GM10266 (cell line): ENCODE measurements around the gene PLK5.

Source experiments
- DNase-seq: peaks from one replicate; pipeline ENCODE4 v3.0.0; 2012; ENCODE audit errors: extremely low spot score
- TF ChIP-seq, protein P1 (sequence below): IDR thresholded peaks from 2 replicates; pipeline ENCODE4 v1.5.1; 2012; ENCODE audit warnings: mild to moderate bottlenecking, low read depth; ENCODE audit not compliant: control insufficient read depth, insufficient read depth; ENCODE audit errors: missing control alignments

PLK5 gene

DNA sequence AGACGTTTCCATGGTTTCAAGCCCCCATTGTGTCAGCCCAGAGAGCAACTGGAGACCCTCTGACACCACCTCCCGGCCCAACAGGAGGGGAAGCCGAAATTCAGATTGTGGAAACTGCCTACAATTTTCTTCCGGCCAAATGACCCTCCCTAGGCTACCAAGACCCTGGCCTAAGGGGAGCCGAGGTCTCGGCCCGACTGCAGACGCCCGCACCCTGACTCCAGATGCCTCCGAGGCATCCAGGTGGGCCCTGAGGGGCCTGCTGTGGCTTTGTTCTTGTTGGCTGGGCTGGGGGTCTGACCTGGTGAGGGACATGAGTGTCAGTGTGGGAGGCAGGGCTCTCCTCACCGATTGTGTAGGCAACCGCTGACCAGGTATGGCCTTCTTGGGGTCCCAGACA lies 34.7 kb downstream of the PLK5 start:
- TF ChIP-seq, protein P1, sequence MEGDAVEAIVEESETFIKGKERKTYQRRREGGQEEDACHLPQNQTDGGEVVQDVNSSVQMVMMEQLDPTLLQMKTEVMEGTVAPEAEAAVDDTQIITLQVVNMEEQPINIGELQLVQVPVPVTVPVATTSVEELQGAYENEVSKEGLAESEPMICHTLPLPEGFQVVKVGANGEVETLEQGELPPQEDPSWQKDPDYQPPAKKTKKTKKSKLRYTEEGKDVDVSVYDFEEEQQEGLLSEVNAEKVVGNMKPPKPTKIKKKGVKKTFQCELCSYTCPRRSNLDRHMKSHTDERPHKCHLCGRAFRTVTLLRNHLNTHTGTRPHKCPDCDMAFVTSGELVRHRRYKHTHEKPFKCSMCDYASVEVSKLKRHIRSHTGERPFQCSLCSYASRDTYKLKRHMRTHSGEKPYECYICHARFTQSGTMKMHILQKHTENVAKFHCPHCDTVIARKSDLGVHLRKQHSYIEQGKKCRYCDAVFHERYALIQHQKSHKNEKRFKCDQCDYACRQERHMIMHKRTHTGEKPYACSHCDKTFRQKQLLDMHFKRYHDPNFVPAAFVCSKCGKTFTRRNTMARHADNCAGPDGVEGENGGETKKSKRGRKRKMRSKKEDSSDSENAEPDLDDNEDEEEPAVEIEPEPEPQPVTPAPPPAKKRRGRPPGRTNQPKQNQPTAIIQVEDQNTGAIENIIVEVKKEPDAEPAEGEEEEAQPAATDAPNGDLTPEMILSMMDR = no peak
- no peak for DNase-seq

DNA sequence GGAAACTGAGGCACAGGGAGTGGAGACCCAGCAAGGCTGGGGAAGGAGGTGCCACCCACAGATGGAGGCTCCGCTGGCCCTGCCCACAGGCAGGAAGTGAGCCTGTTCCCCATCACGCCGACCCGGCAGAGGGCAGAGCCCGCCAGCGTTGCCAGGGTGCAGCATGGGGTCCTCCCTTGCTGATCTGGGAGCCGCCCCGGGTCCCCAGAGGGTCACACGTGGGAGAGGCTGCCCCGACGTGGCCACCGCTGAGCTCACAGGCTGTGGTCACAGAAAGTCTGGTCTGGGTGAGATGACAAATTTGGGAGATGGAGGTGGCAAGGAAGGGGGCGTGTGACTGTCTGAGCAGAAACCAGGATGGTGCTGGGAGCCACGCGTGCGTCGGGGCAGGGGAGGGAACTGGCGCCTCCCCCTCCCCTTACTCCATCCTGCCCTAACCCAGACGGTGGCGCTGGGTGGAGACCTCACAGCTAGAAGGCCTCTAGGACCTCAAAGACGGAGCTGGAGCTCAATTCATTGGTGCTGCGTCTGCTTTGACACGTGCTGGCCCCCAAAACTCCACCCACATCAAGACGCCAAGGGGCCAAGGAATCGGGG lies 36.5 kb downstream of the PLK5 start:
- TF ChIP-seq, protein P1 = no peak
- DNase-seq = no peak

DNA sequence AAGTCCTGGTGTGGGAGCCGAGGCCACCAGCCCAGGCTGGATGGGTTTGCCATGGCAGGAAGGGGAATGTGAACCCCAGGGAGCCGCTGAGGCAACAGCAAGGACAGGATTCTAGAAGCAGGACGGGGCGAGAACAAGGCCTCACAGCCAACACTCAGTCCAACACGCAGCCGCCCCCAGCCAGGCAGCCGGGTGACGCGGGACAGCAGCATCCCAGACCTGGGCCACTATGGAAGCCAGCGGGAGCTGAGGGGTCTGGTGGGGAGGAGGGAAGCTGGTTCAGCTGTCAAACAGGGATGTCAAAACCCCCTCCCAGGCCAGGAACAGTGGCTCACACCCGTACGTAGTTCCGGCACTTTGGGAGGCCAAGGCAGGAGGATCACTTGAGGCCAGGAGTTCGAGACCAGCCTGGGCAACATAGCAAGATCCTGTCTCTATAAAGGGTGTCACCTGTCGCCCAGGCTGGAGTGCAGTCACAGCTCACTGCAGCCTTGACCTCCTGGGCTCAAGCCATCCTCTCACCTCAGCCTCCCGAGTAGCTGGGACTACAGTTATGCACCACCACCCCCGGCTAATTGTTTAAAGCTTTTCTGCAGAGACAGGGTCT lies 37.5 kb downstream of the PLK5 start:
- TF ChIP-seq, protein P1 = no peak
- DNase-seq = no peak

DNA sequence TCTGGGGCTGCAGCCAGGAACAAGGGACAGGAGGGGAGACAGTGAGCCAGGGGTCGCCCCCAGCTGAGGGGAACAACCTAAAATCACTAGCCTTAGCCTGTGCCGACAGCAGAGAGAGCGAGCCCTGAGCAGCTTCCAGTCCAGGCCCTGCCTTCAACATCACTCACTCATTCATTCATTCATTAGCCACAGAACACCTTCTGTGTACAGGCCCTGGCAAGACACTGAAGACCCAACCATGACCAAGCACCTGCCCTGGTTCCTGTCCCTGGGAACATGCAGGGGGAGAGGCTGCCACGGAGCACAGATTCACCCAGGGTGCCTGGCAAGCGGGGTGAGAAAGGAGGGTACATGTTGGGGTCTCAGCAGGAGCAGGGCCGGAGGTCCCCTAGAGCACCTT lies 39.4 kb downstream of the PLK5 start:
- no peak for DNase-seq
- TF ChIP-seq, protein P1 = no peak

DNA sequence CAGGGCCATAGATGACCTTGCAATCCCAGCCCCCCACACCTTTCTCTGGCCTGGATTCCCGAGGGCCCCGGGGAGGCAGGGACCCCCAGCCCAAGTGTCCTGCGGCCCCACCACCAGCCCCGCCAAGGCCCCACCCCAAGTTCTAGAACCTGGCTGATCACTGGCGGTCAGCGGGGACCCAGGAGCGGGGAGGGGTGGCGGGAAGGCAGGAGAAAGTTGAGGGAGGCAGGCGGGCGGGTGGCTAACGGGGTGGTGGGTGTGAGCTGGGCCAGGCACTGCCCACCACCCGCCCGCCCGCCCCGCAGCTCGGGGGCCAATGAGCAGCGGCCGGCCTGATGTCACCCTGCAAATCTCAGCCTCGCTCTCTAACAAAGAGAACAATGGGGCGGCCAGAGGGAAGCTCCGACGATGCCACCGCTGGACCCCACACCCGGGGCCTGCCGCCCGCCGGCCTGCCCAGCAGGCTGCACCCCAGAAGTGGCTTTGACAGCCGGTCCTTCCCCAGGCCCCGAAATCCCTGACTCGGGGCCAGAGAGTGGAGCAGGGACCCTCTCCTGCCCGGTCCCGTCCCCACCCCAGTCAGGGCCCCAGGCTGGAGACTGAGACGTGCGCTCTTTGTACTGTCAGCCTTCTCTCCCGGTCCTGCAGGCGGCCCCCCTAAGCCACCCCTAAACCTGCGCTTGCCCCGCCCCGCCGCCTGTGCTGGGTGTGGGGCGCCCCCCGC lies 42.7 kb downstream of the PLK5 start:
- no peak for DNase-seq
- TF ChIP-seq, protein P1 = no peak

DNA sequence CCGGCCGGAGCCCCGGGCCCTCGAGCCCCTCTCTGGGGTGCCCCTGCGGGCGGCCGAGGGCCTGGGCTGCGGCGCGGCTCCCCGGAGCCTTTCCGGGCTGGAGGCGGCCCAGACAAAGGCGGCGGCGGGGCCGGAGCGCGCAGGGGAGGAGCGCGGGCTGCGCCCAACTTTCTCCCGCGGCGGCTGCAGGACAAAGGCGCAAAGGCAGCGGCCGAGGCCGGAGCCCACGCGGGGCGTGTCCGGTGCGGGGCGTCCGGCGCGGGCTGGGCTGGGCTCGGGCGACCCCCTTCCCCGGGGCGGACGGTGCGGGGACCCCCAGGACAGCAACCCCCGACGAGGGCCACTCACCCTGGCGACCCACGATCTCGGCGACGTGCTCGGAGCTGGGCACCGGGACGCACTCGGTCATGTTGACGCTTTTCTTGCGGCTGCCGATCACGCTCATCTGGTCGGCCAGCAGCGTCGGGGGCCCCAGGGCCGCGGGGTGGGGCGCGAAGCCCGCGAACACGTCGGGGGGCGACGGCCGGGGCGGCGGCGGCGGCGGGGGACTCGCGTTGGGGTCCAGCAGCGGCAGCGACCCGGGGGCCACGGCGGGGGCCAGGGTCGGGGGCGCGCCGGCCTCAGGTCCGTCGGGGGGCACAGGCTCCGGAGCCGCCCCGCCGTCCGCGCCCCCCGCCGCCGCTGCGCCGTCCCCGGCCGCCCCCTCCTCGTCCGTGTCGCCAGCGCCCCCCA lies 43.4 kb downstream of the PLK5 start:
- TF ChIP-seq, protein P1 = no peak
- no peak for DNase-seq
